Stimulated activated CD4-positive, alpha-beta T cell treated with anti-CD3 and anti-CD28 coated beads, Interleukin-1b, Interleukin-23, amount 100 ng/mL, for 48 hours (primary cell): Measurements from ENCODE around the gene BABAM1.
"Not testable (repeated sequence)": the region's sequence is repeated elsewhere in the genome, so short reads cannot be mapped to it uniquely, and the experiment has no call there.

Experiments used
- DNase-seq: peaks from one replicate; pipeline ENCODE4 v3.0.0-alpha.2; 2020

The BABAM1 gene

DNA sequence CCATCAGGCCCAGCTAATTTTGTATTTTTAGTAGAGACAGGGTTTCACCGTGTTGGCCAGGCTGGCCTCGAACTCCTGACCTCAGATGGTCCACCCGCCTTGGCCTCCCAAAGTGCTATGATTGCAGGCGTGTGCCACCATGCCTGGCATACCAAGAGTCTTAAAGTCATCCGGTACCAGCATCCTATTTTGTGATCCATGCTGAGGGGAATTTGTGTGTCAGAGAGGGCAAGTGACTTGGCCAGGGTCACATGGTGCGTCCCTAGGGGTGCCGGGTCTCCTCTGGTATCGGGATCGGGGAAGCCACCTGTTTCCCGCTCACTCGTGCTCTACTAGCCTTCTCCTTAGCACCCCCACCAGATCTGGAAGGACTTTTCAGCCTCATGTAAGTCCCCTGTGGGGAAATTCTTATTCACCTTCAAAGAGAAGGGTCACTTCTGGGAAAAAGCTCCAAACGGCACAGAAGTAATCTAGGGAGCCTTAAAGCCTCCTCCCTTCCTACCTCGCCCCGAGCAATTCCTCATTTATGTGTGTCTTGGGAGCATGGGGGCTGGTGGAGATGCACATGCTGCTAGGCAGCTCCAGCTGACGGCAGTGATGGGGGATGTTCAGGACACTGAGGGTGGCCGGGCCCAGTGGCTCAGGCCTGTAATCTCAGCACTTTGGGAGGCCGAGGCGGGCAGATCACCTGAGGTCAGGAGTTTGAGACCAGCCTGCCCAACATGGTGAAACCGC, 8.4 kb downstream of the BABAM1 start:
- DNase-seq = no peak

DNA sequence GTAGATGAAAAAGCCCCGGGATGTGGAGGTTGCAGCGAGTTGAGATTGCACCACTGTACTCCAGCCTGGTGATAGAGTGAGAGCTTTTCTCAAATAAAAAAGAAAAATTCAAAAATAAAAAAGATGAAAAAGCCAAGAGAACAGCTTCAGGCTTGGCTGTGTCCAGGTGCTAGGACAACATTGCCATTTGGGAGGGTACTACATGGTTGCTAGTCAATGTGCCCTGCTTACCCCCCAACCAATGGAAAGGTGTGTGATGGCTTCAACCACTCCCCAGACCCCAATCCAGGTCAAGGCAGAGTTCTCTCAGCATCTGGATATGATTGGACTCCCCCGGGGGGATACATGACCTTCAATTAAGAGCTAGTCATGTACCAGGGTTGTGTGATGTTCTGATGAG, 12.2 kb downstream of the BABAM1 start:
- DNase-seq = no peak

DNA sequence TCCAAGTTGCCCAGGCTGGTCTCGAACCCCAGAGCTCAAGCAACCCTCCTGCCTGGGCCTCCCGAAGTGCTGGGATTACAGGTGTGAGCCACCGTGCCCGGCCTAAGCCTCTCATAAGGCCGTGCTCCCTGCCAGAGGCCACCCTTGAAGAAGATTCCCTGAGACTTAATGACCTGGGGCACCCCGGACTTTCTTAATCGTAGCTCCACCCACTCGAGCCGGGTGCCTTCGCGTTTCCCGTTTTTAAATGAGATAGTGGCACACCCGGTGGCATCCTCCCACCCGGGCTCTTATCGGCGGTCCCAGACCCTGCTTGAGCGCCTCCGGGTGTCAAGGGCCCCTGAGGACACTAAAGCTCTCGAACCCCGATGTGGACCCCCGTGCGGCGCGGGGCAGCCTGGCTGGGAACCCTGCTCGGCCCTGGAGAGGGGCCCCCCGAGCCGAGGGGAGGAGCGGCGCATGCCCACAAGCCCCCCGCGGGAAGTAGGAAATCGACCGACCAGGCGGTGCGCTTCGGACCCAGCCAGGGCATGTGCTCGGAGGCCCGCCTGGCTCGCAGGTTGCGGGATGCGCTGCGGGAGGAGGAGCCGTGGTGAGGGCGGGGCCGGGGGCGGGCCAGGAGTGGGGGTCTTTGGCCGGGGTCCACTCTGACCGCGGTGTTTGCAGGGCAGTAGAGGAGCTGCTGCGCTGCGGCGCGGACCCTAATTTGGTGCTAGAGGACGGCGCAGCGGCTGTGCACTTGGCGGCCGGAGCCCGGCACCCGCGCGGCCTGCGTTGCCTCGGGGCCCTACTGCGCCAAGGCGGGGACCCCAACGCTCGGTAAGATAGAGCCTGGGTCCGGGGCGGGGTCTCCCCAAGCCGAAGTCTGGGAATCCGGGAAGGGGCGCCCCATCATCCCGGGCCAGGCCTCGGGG, 14.4 kb downstream of the BABAM1 start, which contains the start of gene ANKLE1:
ANKLE1 (plus strand) TSS at position 511 of the 914 bp plus-strand sequence; CDS start at position 531, 20 bp downstream.
- DNase-seq = peak; percentile 39

DNA sequence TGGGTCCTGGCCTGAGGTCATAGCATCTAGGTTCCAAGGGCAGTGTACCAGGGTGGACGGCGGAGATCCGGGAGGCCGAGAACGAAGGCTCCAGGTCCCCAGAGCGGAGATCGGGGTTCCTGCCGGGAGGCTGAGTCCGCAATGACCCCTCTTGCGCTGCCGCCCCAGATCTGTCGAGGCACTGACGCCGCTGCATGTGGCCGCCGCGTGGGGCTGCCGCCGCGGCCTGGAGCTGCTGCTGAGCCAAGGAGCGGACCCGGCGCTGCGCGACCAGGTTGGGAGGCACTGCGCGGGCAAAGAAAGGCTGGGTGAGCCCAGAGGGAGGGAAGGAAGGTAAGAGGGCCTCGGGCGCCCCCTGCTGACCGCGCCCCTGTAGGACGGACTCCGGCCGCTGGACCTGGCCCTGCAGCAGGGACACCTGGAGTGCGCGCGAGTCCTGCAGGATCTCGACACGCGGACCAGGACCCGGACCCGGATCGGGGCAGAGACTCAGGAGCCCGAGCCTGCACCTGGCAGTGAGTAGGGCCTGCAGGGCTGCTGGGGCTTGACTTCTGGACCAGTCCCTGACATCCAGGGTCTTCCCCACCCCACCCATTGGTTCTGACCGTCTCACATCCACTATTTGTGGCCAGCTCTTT, 15.4 kb downstream of the BABAM1 start:
- peak; percentile 84 for DNase-seq

DNA sequence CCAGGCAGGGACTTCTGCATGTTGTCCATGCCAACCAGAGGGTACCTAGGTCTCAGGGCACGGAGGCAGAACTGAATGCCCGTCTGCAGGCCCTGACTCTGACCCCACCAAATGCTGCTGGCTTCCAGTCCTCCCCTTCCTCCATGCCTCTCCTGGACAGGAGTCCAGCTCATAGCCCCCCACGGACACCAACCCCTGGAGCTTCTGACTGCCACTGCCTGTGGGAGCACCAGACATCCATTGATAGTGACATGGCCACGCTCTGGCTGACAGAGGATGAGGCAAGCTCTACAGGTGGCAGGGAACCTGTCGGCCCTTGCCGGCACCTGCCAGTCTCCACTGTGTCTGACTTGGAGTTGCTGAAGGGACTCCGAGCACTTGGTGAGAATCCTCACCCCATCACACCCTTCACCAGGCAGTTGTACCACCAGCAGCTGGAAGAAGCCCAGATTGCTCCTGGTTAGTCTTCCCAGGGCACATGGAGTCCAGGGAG, 16.3 kb downstream of the BABAM1 start:
- DNase-seq = no peak

DNA sequence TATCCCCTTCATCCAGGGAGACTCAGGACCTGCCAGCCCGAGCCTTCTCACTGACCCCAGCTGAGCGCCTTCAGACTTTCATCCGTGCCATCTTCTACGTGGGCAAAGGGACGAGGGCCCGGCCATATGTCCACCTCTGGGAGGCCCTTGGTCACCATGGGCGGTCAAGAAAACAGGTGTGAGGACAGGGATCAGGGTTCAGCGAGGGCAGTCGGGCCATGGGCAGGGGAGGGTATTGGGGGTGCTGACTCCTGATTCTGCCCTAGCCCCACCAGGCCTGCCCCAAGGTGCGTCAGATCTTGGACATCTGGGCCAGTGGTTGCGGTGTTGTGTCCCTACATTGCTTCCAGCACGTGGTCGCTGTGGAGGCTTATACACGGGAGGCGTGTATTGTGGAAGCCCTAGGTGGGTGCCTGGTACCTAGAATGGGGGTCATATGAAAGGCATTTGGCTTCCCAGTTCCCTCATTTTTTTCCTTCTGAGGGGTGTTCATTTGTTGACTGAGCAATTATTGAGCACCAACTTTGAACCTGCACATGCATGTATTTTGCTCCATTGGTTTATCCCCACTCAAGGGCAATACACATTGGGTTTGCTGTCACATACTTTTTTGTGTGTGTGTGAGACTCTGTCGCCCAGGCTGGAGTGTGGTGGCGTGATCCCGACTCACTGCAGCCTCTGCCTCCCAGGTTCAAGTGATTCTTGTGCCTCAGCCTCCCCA, 18.3 kb downstream of the BABAM1 start:
- no peak for DNase-seq

DNA sequence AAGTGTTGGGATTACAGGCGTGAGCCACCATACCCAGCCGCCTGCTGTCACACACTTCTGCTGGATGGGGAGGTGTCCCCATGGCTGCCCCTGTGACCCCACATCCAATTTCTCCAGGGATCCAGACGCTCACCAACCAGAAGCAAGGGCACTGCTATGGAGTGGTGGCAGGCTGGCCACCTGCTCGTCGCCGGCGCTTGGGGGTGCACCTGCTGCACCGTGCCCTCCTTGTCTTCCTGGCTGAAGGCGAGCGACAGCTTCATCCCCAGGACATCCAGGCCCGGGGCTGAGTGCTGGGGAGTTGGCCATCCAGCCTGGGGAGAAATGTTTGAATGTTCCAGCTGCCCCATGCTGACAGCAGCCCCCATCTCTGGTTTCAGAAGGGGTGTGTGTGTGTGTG, 19.0 kb downstream of the BABAM1 start:
- DNase-seq = no peak

DNA sequence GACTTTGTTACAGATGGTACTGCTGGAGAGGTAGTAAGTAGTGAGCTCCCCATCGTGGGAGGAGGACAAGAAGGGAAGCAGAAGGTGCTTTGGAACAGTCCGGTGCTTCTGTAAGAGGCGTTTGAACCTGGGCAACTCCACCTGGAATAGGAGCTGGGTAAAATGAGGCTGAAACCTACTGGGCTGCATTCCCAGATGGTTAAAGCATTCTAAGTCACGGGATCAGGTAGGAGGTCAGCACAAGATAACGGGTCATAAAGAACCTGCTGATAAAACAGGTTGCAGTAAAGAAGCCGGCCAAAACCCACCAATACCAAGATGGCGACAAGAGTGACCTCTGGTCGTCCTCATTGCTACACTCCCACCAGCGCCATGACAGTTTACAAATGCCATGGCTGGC, 19.5 kb downstream of the BABAM1 start:
- no peak for DNase-seq

DNA sequence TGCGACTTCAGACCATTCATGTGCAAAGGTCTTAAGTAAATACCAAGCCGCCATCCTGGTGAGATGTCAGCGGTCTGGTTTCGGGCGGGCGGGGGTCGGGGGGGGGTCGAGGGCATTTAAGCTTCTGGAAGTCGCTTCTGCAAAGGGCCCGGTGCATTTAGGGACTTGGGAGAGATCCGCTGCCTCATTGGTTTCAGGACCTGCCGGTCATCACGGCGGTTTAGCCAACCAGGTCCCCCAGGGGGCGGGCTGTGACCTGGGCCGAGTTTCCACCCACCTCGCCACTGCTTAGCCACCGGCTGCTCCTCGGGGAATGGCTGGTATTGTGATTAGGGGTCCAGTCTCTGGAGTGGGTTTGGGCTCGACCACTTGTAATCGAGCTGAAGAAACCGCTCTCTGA, 22.2 kb downstream of the BABAM1 start:
- peak; percentile 73 for DNase-seq

DNA sequence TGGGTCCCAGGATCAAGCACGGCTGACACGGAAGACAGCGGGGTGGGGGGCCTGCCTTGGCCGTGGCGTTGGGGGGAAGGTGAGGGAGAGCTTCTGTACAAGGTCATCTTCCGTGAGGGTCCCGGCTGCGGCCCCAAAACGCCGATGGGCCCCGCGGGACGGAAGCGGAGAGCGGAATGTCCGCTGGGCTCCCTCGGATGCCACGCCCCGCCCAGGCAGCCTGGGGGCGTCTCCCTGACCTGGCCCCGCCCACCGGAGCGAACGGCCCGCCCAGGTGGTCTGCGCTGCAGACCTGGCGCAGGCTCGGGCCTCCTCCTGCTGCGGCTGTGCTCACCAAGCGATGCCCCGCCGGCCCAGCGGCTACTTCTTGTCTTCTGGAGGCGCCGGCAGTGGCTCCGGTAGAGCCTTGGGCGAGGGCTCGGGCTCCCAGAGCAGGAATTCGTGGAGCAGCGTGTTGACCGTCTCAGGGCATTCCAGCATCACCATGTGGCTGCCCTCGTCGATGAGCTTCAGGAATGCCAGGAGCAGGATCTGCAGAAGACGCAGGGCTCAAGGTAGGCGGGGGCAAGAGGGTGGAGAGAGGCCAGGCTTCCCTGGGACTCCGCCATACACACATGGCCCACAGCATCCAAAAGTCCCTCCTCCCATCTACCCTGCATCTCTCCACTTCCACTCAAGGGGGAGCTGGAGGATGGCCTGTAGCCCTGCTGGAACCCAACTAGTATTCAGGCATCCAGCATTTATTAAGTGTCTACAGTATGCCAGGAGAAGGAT, 25.2 kb downstream of the BABAM1 start:
- DNase-seq = peak; percentile 79

DNA sequence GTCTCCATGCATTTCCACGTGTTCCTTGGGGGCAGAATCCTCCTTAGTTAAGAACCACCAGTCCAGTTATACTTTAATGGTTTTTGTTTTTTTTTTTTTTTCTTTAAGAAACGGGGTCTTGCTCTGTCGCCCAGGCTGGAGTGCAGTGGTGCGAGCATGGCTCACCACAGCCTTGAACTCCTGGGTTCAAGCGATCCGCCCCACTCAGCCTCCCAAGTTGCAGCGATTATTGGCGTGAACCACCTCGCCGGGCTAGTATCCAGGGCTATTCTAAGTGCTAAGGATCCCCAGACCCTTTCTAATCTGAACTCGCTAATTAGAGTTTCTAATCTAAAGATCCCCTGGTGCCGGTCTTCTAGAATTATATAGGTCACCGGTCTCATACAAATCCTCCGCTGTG, 26.4 kb downstream of the BABAM1 start:
- no peak for DNase-seq

DNA sequence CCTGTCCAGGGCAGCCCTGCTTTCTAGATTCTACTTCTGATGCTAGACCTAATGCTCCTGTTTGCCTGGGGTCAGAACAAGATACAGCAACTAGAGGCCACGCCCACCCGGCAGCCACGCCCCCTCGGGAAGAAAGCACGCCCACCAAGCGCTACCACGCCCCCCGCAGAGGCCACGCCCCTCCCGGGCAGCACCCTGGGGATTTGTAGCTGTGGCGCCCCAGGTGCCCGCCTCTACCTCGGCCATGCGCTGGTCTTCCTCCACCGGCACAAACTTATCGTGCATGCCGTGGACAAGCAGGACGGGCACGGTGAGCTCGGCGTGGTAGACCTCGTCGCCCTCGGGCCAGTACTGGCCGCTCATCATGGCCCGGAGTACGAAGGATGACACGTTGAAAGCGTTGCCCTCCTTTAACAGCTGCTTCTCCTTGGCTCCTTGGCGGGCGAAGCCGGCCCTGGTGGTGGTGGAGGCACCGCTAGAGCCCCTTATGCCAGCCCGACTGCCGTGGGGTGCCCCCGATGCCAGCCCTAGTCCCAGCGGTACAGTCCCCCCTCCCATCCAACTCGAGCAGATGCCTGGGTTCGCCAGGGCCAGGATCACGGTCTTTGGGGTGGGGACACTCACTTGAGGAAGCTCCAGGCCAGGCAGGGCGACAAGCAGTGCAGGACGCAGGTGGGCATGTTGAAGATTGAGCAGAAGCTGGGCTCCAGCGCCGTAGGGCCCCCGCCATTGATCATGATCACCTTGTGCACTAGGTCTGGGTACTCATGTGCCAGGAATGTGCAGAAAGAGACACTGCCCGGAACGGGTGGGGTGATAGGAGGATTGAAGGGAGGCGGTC, 27.0 kb downstream of the BABAM1 start:
- DNase-seq = peak; percentile 69

DNA sequence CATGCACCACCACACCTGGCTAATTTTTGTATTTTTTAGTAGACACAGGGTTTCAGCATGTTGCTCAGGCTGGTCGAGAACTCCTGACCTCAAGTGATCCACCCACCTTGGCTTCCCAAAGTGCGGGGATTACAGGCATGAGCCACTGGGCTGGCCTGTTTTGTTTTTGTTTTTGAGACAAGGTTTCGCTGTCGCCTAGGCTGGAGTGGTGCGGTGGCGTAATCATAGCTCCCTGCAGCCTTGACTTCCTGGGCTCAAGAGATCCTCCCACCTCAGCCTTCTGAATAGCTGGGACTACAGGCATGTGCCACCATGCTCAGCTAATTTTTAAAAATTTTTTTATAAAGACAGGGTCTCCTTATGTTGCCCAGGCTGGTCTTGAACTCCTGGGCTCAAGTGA, 28.3 kb downstream of the BABAM1 start:
- DNase-seq = not testable (repeated sequence)

DNA sequence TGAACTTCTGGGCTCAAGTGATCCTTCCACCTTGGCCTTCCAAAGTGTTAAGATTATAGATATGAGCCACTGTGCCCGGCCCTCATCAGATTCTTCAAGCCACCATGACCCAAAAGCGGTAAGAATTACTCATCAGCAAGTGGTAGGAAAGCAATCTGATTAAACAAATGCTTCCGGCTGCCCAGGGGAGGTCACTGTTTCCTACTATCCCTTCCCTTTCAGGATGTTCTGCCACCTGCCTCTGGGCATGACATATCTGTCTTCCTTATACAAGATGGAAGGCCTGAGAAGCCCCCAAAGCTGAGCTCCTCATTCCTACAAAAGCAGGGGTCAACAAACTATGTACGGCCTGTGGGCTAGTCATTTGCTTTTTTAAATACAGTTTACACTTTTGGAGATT, 29.0 kb downstream of the BABAM1 start:
- no peak for DNase-seq

DNA sequence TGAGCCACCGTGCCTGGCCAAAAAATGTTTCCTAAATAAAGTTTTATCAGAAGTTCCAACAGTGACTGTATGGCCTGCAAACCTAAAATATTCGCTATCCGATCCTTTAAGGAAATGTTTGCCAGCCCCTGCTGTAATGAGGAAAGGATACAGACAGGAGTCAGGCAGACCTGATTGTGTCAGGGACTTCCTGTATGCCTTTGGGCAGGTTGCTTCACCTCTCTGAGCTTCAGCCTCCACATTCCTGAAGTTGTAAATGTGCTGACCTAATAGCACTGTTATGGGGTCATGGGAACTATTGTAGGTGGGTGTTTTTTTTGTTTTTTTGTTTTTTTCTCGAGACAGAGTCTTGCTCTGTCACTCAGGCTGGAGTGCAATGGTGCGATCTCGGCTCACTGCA, 29.7 kb downstream of the BABAM1 start:
- DNase-seq = no peak

DNA sequence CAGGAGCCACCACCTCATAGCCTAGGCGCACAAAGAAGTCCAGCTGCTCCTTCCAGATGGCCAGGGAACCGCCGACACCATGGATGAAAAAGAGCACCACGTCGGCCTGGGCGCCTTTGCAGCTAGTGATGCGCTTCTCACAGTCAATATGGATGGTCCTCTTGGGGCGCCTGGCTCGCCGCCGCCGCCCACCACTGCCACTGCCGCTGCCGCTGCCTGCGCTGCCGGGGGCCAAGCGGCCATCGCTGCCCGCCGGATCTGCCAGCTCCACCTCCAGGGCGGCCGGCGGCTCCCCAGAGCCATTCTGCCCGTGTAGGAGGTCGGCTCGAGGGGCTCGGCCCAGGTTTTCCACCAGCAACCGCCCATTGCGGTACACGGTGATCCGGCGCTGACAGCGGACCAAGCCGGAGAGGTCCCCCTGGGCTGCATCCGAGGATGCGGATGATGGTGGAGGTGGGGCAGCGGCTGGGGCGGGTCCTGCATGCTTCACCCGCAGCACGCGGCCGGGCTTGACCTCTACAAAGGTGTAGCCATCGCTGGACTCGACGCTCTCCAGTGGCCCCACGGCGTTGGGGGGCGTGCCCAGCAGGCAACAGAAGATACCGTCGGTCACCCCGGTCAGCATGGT, 33.9 kb downstream of the BABAM1 start:
- DNase-seq = no peak

DNA sequence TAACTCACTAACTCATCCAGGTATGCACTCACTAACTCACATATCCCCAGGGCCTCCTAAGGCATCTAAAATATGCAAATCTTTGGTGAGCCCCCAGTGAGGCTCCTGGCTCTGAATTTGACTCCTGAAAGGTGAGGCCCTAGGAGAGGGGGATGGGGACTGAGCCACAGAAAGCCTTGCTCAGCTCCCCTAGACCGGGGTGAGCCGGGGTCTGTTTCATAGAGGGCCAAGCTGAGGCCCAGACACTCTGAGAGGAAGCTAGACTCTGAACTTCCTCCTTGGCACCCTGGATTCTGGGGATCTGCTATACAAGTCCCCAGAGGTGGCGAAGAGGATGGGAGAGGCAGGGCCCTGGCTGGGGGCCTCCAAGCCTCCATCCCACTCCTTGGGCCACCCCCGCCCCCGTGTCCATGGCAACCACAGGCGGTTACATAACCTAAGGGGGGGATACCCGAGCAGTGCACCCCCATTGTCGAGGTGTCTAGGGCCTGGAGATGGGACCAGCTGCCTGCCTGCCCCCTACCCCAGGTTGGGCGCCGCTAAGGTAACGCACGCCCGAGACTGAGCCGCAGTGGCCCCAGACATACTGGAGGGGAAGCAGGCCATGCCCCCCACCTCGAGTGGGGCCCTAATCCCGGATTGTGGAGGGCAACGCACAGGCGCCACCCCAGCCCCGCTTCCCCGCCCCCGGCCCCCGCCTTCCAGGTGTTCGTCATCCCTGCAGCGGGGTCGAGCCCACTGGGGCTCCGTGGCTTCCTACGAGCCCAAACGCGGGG, 35.3 kb downstream of the BABAM1 start:
- no peak for DNase-seq

DNA sequence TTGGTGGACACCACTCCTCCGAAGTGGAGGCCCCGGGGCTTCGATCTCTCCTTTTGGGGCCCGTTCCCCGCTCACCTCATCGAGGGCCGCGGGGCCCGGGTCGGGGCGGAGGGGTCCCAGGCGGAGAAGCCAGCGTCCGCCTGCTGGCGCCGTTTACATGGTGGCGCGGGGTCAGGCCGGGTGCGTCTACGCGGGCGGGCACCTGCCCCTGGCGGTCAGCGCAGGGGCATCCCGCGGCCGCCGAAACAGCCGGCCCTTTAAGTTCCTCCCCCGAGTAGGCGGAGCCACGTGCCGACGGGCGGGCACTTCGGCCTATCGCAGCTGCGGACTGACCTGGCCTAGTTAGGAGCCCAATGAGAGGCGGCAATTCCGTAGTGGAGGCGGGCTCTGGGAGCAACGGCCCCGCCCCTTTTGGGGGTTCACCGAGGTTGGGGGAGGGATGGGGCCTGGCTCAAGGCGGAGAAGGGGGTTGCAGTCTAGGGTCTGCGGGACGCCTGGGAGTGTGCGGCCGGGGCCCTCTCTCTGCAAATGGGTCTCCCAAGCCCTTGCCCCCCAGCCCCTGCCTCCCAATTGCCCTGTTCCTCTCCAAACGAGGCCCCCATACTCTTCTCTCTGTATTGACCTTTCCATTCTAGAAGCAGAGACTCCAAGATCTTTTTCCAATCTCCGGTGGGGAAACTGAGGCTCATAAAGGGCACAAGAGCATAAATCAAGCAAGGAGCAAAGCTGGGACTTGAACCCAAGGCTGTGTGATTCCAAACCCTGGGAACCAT, 36.1 kb downstream of the BABAM1 start, which contains the start of gene ABHD8:
ABHD8 (minus strand) TSS at position 259 of the 773 bp plus-strand sequence. CDS start 1,809 bp downstream, outside the sequence.
- peak; percentile 95 for DNase-seq

DNA sequence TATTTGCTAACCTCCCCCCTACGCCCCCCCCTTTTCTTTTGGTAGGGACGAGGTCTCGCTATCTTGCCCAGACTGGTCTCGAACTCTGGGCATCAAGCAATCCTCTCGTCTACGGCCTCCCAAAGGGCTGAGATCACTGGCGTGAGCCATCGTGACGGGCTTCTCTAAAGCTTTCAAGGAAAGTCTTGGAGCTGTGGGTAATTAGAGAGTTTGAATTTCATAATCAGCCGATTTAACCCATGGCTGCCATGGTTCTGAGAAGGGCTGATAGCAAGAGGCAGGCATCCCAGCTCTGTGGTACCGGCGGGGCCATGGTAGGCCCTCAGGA, 36.7 kb downstream of the BABAM1 start:
- no peak for DNase-seq
